ENCODE results near the gene TPST1. TPM values are rescaled to one million over a fixed set of nuclear protein-coding genes. Genes with fewer than 3 reads are reported as not detected.
"Not testable (repeated sequence)": the region's sequence is repeated elsewhere in the genome, so short reads cannot be mapped to it uniquely, and the experiment has no call there.

The TPST1 gene
- 1 to 10 TPM; 1.7 to 1.9 TPM for total RNA-seq
- polyA plus RNA-seq: 2.7 TPM

GRCh38 chr7:66204822-66205740 lies at the start of gene TPST1:
Gene TPST1 (plus strand): TSS chr7:66205334. CDS start chr7:66240426, 35,092 bp downstream.
- peak within 1 kb of the TSS; percentile 9 for H3K27ac ChIP-seq (ENCODE audit: low read depth, low read length)
- H3K4me3 ChIP-seq (ENCODE audit: low read length): peak within 1 kb of the TSS; percentile 43
- Mint-ChIP-seq H3K4me3 (peak within 1 kb of the TSS; percentile 85 to 91 (median 89)), H3K36me3 (peaks cover 0 to 4% (median 0%) of the 10 kb centered on the region in 3 donors), H3K27ac (peak within 1 kb of the TSS; percentile 47 to 97 (median 74)), H3K9me3 (no peaks in the 10 kb centered on the region), H3K27me3 (peaks cover 23 to 39% of the 10 kb centered on the region in 2 donors), H3K4me1 (peaks cover 31 to 42% (median 39%) of the 10 kb centered on the region in 3 donors)
- no peaks in the 10 kb centered on the region for H3K9me3 ChIP-seq (ENCODE audit: low read length)
- DNase-seq: peak; percentile 59 to 85 (median 78)
- POLR2A ChIA-PET: no interaction called here
- H3K27me3 ChIP-seq (ENCODE audit: insufficient read depth, low read length, poor library complexity, severe bottlenecking): no peaks in the 10 kb centered on the region
- H3K4me1 ChIP-seq (ENCODE audit: insufficient read depth, low read length): peaks cover 27% of the 10 kb centered on the region
- CTCF ChIA-PET: interaction anchor here (1.0 kb wide), 1 partner anchor 27 kb away, joined by 3 read pairs; no protein-coding TSS in a partner anchor
- H3K36me3 ChIP-seq (ENCODE audit: insufficient read depth, low read length): no peaks in the 10 kb centered on the region

DNA sequence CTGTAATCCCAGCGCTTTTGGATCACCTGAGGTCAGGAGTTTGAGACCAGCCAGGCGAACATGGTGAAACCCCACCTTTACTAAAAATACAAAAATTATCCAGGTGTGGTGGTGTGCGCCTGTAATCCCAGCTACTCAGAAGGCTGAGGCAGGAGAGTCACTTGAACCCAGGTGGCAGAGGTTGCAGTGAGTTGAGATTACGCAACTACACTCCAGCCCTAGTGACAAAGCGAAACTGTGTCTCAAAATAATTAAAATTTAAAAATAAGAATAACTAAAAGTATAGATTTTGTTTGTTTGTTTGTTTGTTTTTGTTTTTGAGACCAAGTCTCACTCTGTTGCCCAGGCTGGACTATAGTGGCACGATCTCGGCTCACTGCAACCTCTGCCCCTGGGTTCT lies 49.1 kb upstream of the TPST1 start:
- H3K4me1 Mint-ChIP-seq; H3K27me3 Mint-ChIP-seq; H3K27ac Mint-ChIP-seq; H3K4me3 ChIP-seq (ENCODE audit: low read length); H3K27me3 ChIP-seq (ENCODE audit: insufficient read depth, low read length, poor library complexity, severe bottlenecking); CTCF ChIA-PET; POLR2A ChIA-PET; H3K9me3 ChIP-seq (ENCODE audit: low read length); H3K4me1 ChIP-seq (ENCODE audit: insufficient read depth, low read length); H3K4me3 Mint-ChIP-seq; H3K27ac ChIP-seq (ENCODE audit: low read depth, low read length); DNase-seq: not testable (repeated sequence)
- peaks cover 21% of the 10 kb centered on the region for H3K36me3 ChIP-seq (ENCODE audit: insufficient read depth, low read length)
- Mint-ChIP-seq H3K9me3 (peaks cover 2 to 11% (median 6%) of the 10 kb centered on the region in 5 donors), H3K36me3 (peaks cover 20 to 66% (median 21%) of the 10 kb centered on the region in 3 donors)

GRCh38 chr7:66157060-66157459 lies 48.1 kb upstream of the TPST1 start:
- H3K36me3 Mint-ChIP-seq: peaks cover 19 to 58% (median 20%) of the 10 kb centered on the region in 3 donors
- H3K9me3 Mint-ChIP-seq: peaks cover 2 to 11% (median 6%) of the 10 kb centered on the region in 5 donors

DNA sequence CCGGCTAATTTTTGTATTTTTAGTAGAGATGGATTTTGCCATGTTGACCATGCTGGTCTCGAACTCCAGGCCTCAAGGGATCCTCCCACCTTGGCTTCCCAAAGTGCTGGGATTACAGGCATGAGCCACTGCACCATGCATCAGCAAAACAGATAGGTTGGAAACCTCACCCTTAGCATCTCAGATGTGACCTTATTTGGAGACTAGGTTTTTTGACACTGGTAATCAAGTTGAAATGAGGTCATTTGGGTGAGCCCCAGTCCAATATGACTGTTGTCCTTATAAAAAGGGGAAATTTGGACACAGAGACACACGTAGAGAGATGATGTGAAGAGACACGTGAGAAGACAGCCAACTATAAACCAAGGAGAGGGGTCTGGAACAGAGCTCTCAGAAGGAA lies 42.5 kb upstream of the TPST1 start:
- Histone ChIP-seq H3K4me3 (ENCODE audit: low read length) (no peak overlapping the region), H3K36me3 (ENCODE audit: insufficient read depth, low read length) (no peaks in the 10 kb centered on the region), H3K4me1 (ENCODE audit: insufficient read depth, low read length) (no peaks in the 10 kb centered on the region), H3K27ac (ENCODE audit: low read depth, low read length) (no peak overlapping the region), H3K27me3 (ENCODE audit: insufficient read depth, low read length, poor library complexity, severe bottlenecking) (no peaks in the 10 kb centered on the region), H3K9me3 (ENCODE audit: low read length) (no peaks in the 10 kb centered on the region)
- H3K27ac Mint-ChIP-seq: no peak overlapping the region
- no peaks in the 10 kb centered on the region for H3K4me1 Mint-ChIP-seq
- peaks cover 6 to 11% (median 10%) of the 10 kb centered on the region in 3 donors for H3K36me3 Mint-ChIP-seq
- H3K27me3 Mint-ChIP-seq: no peaks in the 10 kb centered on the region
- no peak for DNase-seq
- H3K4me3 Mint-ChIP-seq: no peak overlapping the region
- ChIA-PET CTCF (no interaction called here), POLR2A (no interaction called here)
- H3K9me3 Mint-ChIP-seq: peaks cover 2 to 11% (median 6%) of the 10 kb centered on the region in 5 donors

More at GRCh38 chr7:66157060-66157459, 48.1 kb upstream of the TPST1 start:
- no peak for DNase-seq
- H3K36me3 ChIP-seq (ENCODE audit: insufficient read depth, low read length): peaks cover 18% of the 10 kb centered on the region
- POLR2A ChIA-PET: no interaction called here
- Mint-ChIP-seq H3K4me3 (no peak overlapping the region), H3K27ac (no peak overlapping the region), H3K4me1 (peaks cover 0 to 3% (median 0%) of the 10 kb centered on the region in 3 donors), H3K27me3 (no peaks in the 10 kb centered on the region)
- H3K27me3 ChIP-seq (ENCODE audit: insufficient read depth, low read length, poor library complexity, severe bottlenecking): no peaks in the 10 kb centered on the region
- no peaks in the 10 kb centered on the region for H3K9me3 ChIP-seq (ENCODE audit: low read length)
- no peak overlapping the region for H3K27ac ChIP-seq (ENCODE audit: low read depth, low read length)
- CTCF ChIA-PET: no interaction called here
- no peaks in the 10 kb centered on the region for H3K4me1 ChIP-seq (ENCODE audit: insufficient read depth, low read length)
- no peak overlapping the region for H3K4me3 ChIP-seq (ENCODE audit: low read length)

- no peak for DNase-seq
- peaks cover 4 to 8% (median 7%) of the 10 kb centered on the region in 3 donors for H3K36me3 Mint-ChIP-seq
- no peaks in the 10 kb centered on the region for H3K4me1 Mint-ChIP-seq
- Histone ChIP-seq H3K4me3 (ENCODE audit: low read length) (no peak overlapping the region), H3K9me3 (ENCODE audit: low read length) (no peaks in the 10 kb centered on the region), H3K36me3 (ENCODE audit: insufficient read depth, low read length) (no peaks in the 10 kb centered on the region), H3K27ac (ENCODE audit: low read depth, low read length) (no peak overlapping the region), H3K27me3 (ENCODE audit: insufficient read depth, low read length, poor library complexity, severe bottlenecking) (no peaks in the 10 kb centered on the region), H3K4me1 (ENCODE audit: insufficient read depth, low read length) (no peaks in the 10 kb centered on the region)
- no peak overlapping the region for H3K4me3 Mint-ChIP-seq
- no peak overlapping the region for H3K27ac Mint-ChIP-seq
- no peaks in the 10 kb centered on the region for H3K27me3 Mint-ChIP-seq
- peaks cover 2 to 8% (median 6%) of the 10 kb centered on the region in 5 donors for H3K9me3 Mint-ChIP-seq
- CTCF ChIA-PET: no interaction called here
- POLR2A ChIA-PET: no interaction called here
These were observed 41.9 kb upstream of the TPST1 start for GRCh38 chr7:66163186-66163610.

GRCh38 chr7:66164356-66164755 lies 40.8 kb upstream of the TPST1 start:
- H3K36me3 Mint-ChIP-seq: peaks cover 0 to 4% (median 2%) of the 10 kb centered on the region in 3 donors
- H3K36me3 ChIP-seq (ENCODE audit: insufficient read depth, low read length): no peaks in the 10 kb centered on the region
- H3K4me1 ChIP-seq (ENCODE audit: insufficient read depth, low read length): no peaks in the 10 kb centered on the region
- no peak overlapping the region for H3K4me3 Mint-ChIP-seq
- peaks cover 0 to under 1% of the 10 kb centered on the region in 2 donors for H3K27me3 Mint-ChIP-seq
- H3K27ac ChIP-seq (ENCODE audit: low read depth, low read length): no peak overlapping the region
- no peaks in the 10 kb centered on the region for H3K4me1 Mint-ChIP-seq
- peak overlapping the region in 1 of 8 donors; percentile 29 for H3K27ac Mint-ChIP-seq
- H3K9me3 Mint-ChIP-seq: peaks cover 0 to 4% (median 3%) of the 10 kb centered on the region in 5 donors
- CTCF ChIA-PET: no interaction called here
- H3K4me3 ChIP-seq (ENCODE audit: low read length): no peak overlapping the region
- POLR2A ChIA-PET: no interaction called here
- no peaks in the 10 kb centered on the region for H3K9me3 ChIP-seq (ENCODE audit: low read length)
- H3K27me3 ChIP-seq (ENCODE audit: insufficient read depth, low read length, poor library complexity, severe bottlenecking): no peaks in the 10 kb centered on the region
- no peak for DNase-seq

- H3K9me3 ChIP-seq (ENCODE audit: low read length): no peaks in the 10 kb centered on the region
These were observed 37.3 kb upstream of the TPST1 start for GRCh38 chr7:66167773-66168387.

DNA sequence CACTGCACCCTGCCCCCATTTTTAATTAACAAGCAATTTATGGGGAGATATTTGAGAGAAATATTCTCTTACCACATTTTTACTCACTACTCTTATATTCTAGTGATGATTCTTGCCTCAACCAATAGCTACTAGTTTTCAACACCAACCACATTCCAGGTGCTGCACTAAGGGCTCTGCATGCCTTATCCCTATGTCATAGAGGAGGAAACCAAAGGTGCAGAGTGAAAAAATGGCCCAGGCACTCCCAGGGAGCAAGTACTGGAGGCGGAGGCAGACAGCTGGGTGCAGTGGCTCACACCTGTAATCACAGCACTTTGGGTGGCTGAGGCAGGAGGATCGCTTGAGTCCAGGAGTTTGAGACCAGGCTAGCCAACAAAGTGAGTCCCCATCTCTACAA lies 35.5 kb upstream of the TPST1 start:
- no peaks in the 10 kb centered on the region for H3K4me1 ChIP-seq (ENCODE audit: insufficient read depth, low read length)
- H3K27me3 ChIP-seq (ENCODE audit: insufficient read depth, low read length, poor library complexity, severe bottlenecking): no peaks in the 10 kb centered on the region
- H3K27ac ChIP-seq (ENCODE audit: low read depth, low read length): no peak overlapping the region
- Mint-ChIP-seq H3K4me1 (no peaks in the 10 kb centered on the region), H3K27ac (no peak overlapping the region), H3K27me3 (peaks cover 0 to 4% of the 10 kb centered on the region in 2 donors), H3K4me3 (no peak overlapping the region), H3K9me3 (no peaks in the 10 kb centered on the region), H3K36me3 (no peaks in the 10 kb centered on the region)
- DNase-seq: no peak
- no peak overlapping the region for H3K4me3 ChIP-seq (ENCODE audit: low read length)
- no peaks in the 10 kb centered on the region for H3K9me3 ChIP-seq (ENCODE audit: low read length)
- ChIA-PET CTCF (no interaction called here), POLR2A (no interaction called here)
- H3K36me3 ChIP-seq (ENCODE audit: insufficient read depth, low read length): no peaks in the 10 kb centered on the region

More at GRCh38 chr7:66167773-66168387, 37.3 kb upstream of the TPST1 start:
- H3K36me3 Mint-ChIP-seq: no peaks in the 10 kb centered on the region
- no peaks in the 10 kb centered on the region for H3K4me1 ChIP-seq (ENCODE audit: insufficient read depth, low read length)
- DNase-seq: no peak
- ChIA-PET CTCF (no interaction called here), POLR2A (no interaction called here)
- H3K27me3 ChIP-seq (ENCODE audit: insufficient read depth, low read length, poor library complexity, severe bottlenecking): no peaks in the 10 kb centered on the region
- no peaks in the 10 kb centered on the region for H3K36me3 ChIP-seq (ENCODE audit: insufficient read depth, low read length)
- no peaks in the 10 kb centered on the region for H3K9me3 Mint-ChIP-seq
- peaks cover 0 to 4% of the 10 kb centered on the region in 2 donors for H3K27me3 Mint-ChIP-seq
- H3K4me1 Mint-ChIP-seq: no peaks in the 10 kb centered on the region
- H3K27ac ChIP-seq (ENCODE audit: low read depth, low read length): no peak overlapping the region
- H3K4me3 Mint-ChIP-seq: no peak overlapping the region
- H3K4me3 ChIP-seq (ENCODE audit: low read length): no peak overlapping the region
- H3K27ac Mint-ChIP-seq: peak overlapping the region in 1 of 8 donors; percentile 38

Data from CD8-positive, alpha-beta memory T cell (primary cell).